Smooth muscle cell (in vitro differentiated cells): Measurements from ENCODE around the gene RPS6KA4. TPM values are rescaled to one million over a fixed set of nuclear protein-coding genes. Genes with fewer than 3 reads are reported as not detected.

ENCODE experiments used
- DNase-seq: peaks from one replicate; lab custom pipeline; 2025; ENCODE audit not compliant: unreplicated experiment; lab: John Stamatoyannopoulos, UW
- H2AFZ ChIP-seq: fragments of 200-600 bp; sonication (generic); 2 replicates; pipeline ENCODE4 v1.6.0; 2016; ENCODE audit warnings: antibody characterized with exemption, low read depth, mild to moderate bottlenecking
- H3F3A ChIP-seq: fragments of 200-600 bp; sonication (generic); 2 replicates; pipeline ENCODE4 v1.6.0; 2017; ENCODE audit warnings: antibody characterized with exemption, low read depth
- H3K27ac ChIP-seq: fragments of 200-600 bp; sonication (generic); 2 replicates; pipeline ENCODE4 v1.5.1; 2016; ENCODE audit warnings: low read depth, mild to moderate bottlenecking
- H3K27me3 ChIP-seq: fragments of 200-600 bp; sonication (generic); 2 replicates; pipeline ENCODE4 v1.6.1; 2016; ENCODE audit warnings: low read depth, mild to moderate bottlenecking
- H3K36me3 ChIP-seq: fragments of 200-600 bp; sonication (generic); 2 replicates; pipeline ENCODE4 v1.5.1; 2016; ENCODE audit warnings: low read depth
- H3K4me1 ChIP-seq: fragments of 200-600 bp; sonication (generic); 2 replicates; pipeline ENCODE4 v1.5.1; 2016; ENCODE audit warnings: low read depth
- H3K4me2 ChIP-seq: fragments of 200-600 bp; sonication (generic); 2 replicates; pipeline ENCODE4 v1.6.0; 2016; ENCODE audit warnings: mild to moderate bottlenecking
- H3K4me3 ChIP-seq: fragments of 200-600 bp; sonication (generic); 2 replicates; pipeline ENCODE4 v1.5.1; 2016; ENCODE audit warnings: mild to moderate bottlenecking
- H3K79me2 ChIP-seq: fragments of 200-600 bp; sonication (generic); 2 replicates; pipeline ENCODE4 v1.6.0; 2016; ENCODE audit warnings: low read depth, mild to moderate bottlenecking
- H3K9ac ChIP-seq: fragments of 200-600 bp; sonication (generic); 2 replicates; pipeline ENCODE4 v1.6.0; 2016; ENCODE audit warnings: low read depth
- H3K9me3 ChIP-seq: fragments of 200-600 bp; sonication (generic); replicated peaks from 2 replicates; pipeline ENCODE4 v1.5.1; 2016; ENCODE audit warnings: low read depth
- H4K20me1 ChIP-seq: fragments of 200-600 bp; sonication (generic); 2 replicates; pipeline ENCODE4 v1.6.0; 2016; ENCODE audit warnings: low read depth
- WGBS: methylation state at CpG from one replicate; pipeline ENCODE4 v1.1.7; 2016; ENCODE audit warnings: low lambda C conversion rate; 5-methylcytosine and 5-hydroxymethylcytosine counted together
- polyA plus RNA-seq: library from polyadenylated mRNA; unstranded; fragments of >200 nt; fragmentation: Nextera tagmentation; extraction: Ambion mirVana; gene quantifications from 2 replicates; pipeline ENCODE4 v1.2.1, GENCODE V29; 2016
- total RNA-seq: library from RNA; depleted of rRNA; stranded (reverse); fragments of >200 nt; gene quantifications from 2 replicates; pipeline ENCODE4 v1.2.3, GENCODE V29; 2014
- TF ChIP-seq, protein P1 (sequence below): fragments of 200-600 bp; sonication (generic); IDR thresholded peaks from 2 replicates; pipeline ENCODE4 v1.5.1; 2017; ENCODE audit warnings: borderline replicate concordance, mild to moderate bottlenecking, antibody characterized with exemption; ENCODE audit not compliant: insufficient read depth, poor library complexity, severe bottlenecking

Gene RPS6KA4
- total and polyA plus RNA-seq, 2 experiments from 2014 or later = 21.8 to 40.0 TPM

DNA sequence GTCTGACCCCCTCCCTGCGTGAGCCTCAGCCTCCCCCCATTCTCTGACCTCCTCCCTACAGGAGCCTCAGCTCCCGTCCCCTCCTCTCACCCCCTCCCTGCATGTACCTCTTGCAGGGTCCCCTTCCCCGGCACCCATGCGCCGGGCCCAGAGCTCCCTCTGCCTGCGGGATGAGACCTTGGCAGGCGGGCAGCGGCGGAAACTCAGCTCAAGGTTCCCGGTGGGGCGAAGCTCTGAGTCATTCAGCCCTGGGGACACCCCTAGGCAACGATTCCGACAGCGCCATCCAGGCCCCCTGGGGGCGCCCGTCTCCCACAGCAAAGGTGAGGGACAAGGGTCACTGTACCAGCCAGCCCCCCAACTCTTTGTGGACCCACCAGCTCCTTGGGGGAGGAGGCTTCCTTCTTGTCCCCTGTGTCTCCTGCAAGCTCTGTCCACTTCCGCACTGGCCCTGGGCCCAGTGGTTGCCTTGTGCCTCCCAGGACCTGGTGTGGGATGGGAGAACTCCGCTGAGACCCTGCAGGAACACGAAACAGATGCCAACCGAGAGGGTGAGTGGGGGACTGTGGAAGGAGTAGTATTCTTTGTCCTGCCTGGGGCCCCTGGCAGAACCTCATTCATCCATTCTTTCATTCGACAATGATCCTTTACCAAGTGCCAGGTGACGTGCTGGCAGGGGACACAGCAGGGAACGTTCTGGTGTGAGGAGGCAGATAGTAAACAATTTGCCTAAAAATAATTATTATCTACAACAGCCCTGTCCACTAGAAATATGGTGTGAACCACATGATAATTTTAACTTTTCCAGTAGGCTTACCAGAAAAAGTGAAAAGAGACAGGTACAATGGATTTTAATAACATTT is 3.7 kb upstream of the RPS6KA4 start:
- Histone ChIP-seq H4K20me1 (peaks cover 9% of the 10 kb centered on the region), H3K4me3 (no peak overlapping the region), H3K9ac (peak overlapping the region; percentile 13), H3K27ac (no peak overlapping the region), H3K4me1 (peaks cover 22% of the 10 kb centered on the region), H2AFZ (peak overlapping the region; percentile 83), H3K79me2 (peaks cover 12% of the 10 kb centered on the region), H3K9me3 (no peaks in the 10 kb centered on the region), H3K36me3 (no peaks in the 10 kb centered on the region), H3K4me2 (peak overlapping the region; percentile 71), H3F3A (peaks cover 8% of the 10 kb centered on the region), H3K27me3 (no peaks in the 10 kb centered on the region)
- WGBS = 23% methylated on average over 22 of the region's 23 CpGs
- TF ChIP-seq, protein P1, sequence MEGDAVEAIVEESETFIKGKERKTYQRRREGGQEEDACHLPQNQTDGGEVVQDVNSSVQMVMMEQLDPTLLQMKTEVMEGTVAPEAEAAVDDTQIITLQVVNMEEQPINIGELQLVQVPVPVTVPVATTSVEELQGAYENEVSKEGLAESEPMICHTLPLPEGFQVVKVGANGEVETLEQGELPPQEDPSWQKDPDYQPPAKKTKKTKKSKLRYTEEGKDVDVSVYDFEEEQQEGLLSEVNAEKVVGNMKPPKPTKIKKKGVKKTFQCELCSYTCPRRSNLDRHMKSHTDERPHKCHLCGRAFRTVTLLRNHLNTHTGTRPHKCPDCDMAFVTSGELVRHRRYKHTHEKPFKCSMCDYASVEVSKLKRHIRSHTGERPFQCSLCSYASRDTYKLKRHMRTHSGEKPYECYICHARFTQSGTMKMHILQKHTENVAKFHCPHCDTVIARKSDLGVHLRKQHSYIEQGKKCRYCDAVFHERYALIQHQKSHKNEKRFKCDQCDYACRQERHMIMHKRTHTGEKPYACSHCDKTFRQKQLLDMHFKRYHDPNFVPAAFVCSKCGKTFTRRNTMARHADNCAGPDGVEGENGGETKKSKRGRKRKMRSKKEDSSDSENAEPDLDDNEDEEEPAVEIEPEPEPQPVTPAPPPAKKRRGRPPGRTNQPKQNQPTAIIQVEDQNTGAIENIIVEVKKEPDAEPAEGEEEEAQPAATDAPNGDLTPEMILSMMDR = peak; percentile 57
- DNase-seq = peak; percentile 49

DNA sequence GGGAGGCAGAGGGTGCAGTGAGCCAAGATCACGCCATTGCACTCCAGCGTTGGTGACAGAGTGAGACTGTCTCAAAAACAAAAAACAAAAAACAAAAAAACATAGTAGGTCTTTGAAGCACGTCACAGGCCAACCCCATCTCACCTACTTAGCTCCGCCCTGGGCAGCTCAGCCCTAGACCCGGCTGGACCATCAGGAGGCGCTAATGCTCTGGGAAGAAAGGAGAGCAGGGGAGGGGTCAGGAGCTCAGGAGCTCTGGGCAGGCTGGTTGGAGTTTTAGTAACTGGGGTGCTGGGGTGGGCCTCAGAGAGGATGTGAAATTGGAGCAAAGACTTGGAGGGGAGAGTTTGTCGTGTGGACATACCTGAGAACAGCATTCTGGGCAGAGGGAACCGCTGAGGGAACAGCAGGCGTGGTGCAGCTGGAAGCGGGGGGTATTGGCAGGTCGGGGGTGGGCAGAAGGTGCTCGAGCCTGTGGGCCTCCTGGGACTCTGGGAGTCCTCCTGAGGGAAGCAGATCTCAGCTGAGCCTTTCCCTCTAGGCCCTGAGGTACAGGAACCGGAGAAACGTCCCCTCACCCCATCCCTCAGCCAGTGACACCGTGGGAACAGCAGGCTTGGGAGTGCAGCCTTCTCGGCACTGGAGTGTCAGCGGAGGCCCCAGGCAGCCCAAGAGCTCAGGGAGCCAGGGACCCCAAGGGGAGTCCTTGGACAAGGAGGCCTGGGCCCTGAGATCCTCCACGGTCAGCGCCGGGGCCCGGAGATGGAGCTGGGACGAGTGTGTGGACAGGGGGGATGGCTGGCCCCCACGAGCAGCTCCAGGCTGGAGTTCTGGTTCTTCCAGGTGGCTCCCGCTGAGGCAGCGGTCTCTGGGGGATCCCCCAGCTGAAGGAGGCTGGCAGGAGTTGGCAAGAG is 2.2 kb upstream of the RPS6KA4 start:
- H3K4me2 ChIP-seq = no peak overlapping the region
- H3K4me1 ChIP-seq = peaks cover 22% of the 10 kb centered on the region
- no peak overlapping the region for H3K9ac ChIP-seq
- no peak overlapping the region for H3K4me3 ChIP-seq
- peaks cover 8% of the 10 kb centered on the region for H3F3A ChIP-seq
- peaks cover 13% of the 10 kb centered on the region for H4K20me1 ChIP-seq
- TF ChIP-seq, protein P1 = peak; percentile 51
- peak overlapping the region; percentile 93 for H3K27ac ChIP-seq
- no peak for DNase-seq
- H3K9me3 ChIP-seq = no peaks in the 10 kb centered on the region
- no peak overlapping the region for H2AFZ ChIP-seq
- no peaks in the 10 kb centered on the region for H3K36me3 ChIP-seq
- H3K79me2 ChIP-seq = peaks cover 12% of the 10 kb centered on the region
- WGBS = 78% methylated on average over 25 of the region's 25 CpGs
- H3K27me3 ChIP-seq = no peaks in the 10 kb centered on the region

DNA sequence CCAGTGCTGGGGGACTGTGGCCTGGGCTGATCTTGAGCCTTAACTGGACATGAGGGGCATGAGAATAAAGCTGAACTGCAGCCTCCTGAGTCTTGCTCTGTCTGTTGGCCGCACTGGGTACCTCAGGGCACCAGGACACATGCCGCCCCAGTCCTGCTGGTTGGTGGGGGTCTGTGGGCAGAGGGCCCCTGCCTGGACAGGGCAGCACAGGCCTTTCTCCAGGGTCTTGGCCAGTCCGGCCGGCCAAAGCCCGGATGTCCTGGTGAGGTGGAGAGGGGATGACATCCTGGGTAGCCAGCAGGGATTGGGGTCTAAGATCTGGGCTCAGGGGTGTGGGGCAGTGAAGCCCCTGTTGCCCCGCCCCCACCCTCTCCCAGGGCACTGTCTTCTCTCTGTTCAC is 1.5 kb upstream of the RPS6KA4 start:
- no peak overlapping the region for H3K9ac ChIP-seq
- peak overlapping the region; percentile 96 for H3K4me2 ChIP-seq
- TF ChIP-seq, protein P1 = no peak
- H2AFZ ChIP-seq = no peak overlapping the region
- WGBS = 95% methylated on average over 6 of the region's 6 CpGs
- no peaks in the 10 kb centered on the region for H3K27me3 ChIP-seq
- H3K4me3 ChIP-seq = no peak overlapping the region
- H4K20me1 ChIP-seq = peaks cover 13% of the 10 kb centered on the region
- H3K36me3 ChIP-seq = no peaks in the 10 kb centered on the region
- H3F3A ChIP-seq = peaks cover 8% of the 10 kb centered on the region
- H3K27ac ChIP-seq = peak overlapping the region; percentile 93
- DNase-seq = no peak
- H3K4me1 ChIP-seq = peaks cover 22% of the 10 kb centered on the region
- H3K79me2 ChIP-seq = peaks cover 12% of the 10 kb centered on the region
- H3K9me3 ChIP-seq = no peaks in the 10 kb centered on the region
